Fibroblast of lung (primary cell): ENCODE measurements around the gene KCNJ4. TPM values are rescaled to one million over a fixed set of nuclear protein-coding genes. Genes with fewer than 3 reads are reported as not detected.

Experiments
- DNase-seq, 2 donors: peaks; one replicate each; pipeline versions ENCODE4 v3.0.0 to v3.0.0-alpha.2; 2010; ENCODE audit warnings: low read depth in 2 of 2
- H2AFZ ChIP-seq: 2 replicates; pipeline ENCODE4 v1.5.1; 2012; ENCODE audit warnings: low read length, control low read depth, inconsistent platforms
- H3K27ac ChIP-seq: 2 replicates; pipeline ENCODE4 v1.5.1; 2011; ENCODE audit warnings: low read length, control low read depth; ENCODE audit not compliant: insufficient read depth
- H3K27me3 ChIP-seq: 2 replicates; pipeline ENCODE4 v1.5.1; 2011; ENCODE audit warnings: mild to moderate bottlenecking, low read length; ENCODE audit not compliant: control insufficient read depth, insufficient read depth
- H3K36me3 ChIP-seq: 2 replicates; pipeline ENCODE4 v1.5.1; 2011; ENCODE audit warnings: low read length; ENCODE audit not compliant: control insufficient read depth, insufficient read depth
- H3K4me1 ChIP-seq: 2 replicates; pipeline ENCODE4 v1.5.1; 2011; ENCODE audit warnings: low read length; ENCODE audit not compliant: control insufficient read depth, insufficient read depth; ENCODE audit errors: extremely low read depth
- H3K4me2 ChIP-seq: 2 replicates; pipeline ENCODE4 v1.5.1; 2011; ENCODE audit warnings: low read length, control low read depth; ENCODE audit not compliant: insufficient read depth; ENCODE audit errors: extremely low read depth
- H3K4me3 ChIP-seq, 4 experiments: fragments of 200-600 bp in 1 of 4; sonication (generic) in 1 of 4; replicated peaks in 1 of 4; 2 replicates each; pipeline ENCODE4 v1.5.1; 2011 to 2016; ENCODE audit warnings: low read length in 4 of 4, low read depth in 3 of 4, mild to moderate bottlenecking in 3 of 4, control low read depth in 2 of 4, inconsistent platforms in 1 of 4, mixed read lengths in 1 of 4; ENCODE audit not compliant: insufficient read depth in 1 of 4; ENCODE audit errors: control extremely low read depth in 1 of 4
- H3K79me2 ChIP-seq: 2 replicates; pipeline ENCODE4 v1.5.1; 2012; ENCODE audit warnings: mild to moderate bottlenecking, low read length, inconsistent platforms; ENCODE audit not compliant: control insufficient read depth, insufficient read depth
- H3K9ac ChIP-seq: 2 replicates; pipeline ENCODE4 v1.5.1; 2011; ENCODE audit warnings: mild to moderate bottlenecking, low read length, control low read depth; ENCODE audit not compliant: insufficient read depth
- H3K9me3 ChIP-seq: 2 replicates; pipeline ENCODE4 v1.5.1; 2012; ENCODE audit warnings: low read depth, low read length; ENCODE audit not compliant: control insufficient read depth, insufficient read depth
- H4K20me1 ChIP-seq: 2 replicates; pipeline ENCODE4 v1.5.1; 2011; ENCODE audit warnings: low read length; ENCODE audit not compliant: control insufficient read depth, insufficient read depth; ENCODE audit errors: extremely low read depth
- EZH2 ChIP-seq: IDR thresholded peaks from 2 replicates; pipeline ENCODE4 v1.5.1; 2012; ENCODE audit warnings: low read length, control low read depth, mild to moderate bottlenecking; ENCODE audit errors: missing control alignments
- polyA plus RNA-seq, 2 donors: library from polyadenylated mRNA; depleted of rRNA in 1 of 2; stranded (reverse) in 1 of 2; unstranded in 1 of 2; fragments of >200 nt; gene quantifications; 2 replicates each; pipeline ENCODE4 v1.2.1, GENCODE V29; 2011 to 2012; ENCODE audit warnings: missing spikeins in 1 of 2
- total RNA-seq: library from RNA; depleted of rRNA; stranded (reverse); fragments of >200 nt; gene quantifications from 2 replicates; pipeline ENCODE4 v1.2.1, GENCODE V29; 2014
- TF ChIP-seq, protein P1 (sequence below), 2 donors: IDR thresholded peaks in 1 of 2; conservative IDR thresholded peaks in 1 of 2; 1 replicate in 1 of 2; 2 replicates in 1 of 2; pipeline ENCODE4 v1.5.1; 2011 to 2012; ENCODE audit warnings: low read length in 2 of 2, control low read depth in 1 of 2, inconsistent platforms in 1 of 2, low read depth in 1 of 2, mild to moderate bottlenecking in 1 of 2

KCNJ4 gene
- total and polyA plus RNA-seq, 2 donors (not counting 1 experiment from before 2014, with no cell fraction given): not detected

DNA sequence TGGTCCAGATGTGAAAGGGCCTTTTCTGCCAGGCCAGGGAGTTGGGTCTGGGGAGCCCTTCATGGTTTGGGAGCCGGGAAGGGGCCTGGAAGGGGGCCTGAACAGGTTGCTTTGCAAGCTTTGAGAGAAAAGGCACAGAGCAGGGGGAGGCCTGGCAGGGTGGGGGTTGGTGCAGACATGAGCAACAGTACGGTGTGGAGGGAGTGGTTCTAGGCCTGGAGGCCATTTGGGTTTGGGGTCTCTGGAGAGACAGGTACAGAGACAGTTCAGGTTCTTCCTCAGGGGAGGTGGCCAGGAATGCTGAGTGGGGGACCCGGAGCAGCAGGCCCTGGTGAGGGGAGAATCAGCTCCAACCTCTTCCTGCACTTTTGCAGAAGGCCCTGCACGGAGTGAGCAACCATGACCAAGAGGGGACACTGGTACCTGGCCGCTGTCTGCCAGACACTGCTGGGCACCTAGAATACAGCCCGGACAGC, 14.3 kb upstream of the KCNJ4 start:
- no peak overlapping the region for H2AFZ ChIP-seq
- H3K4me2 ChIP-seq: peak overlapping the region; percentile 79
- no peaks in the 10 kb centered on the region for H3K9me3 ChIP-seq
- H3K4me3 ChIP-seq: peak overlapping the region in 3 of 4 experiments; percentile 78 to 94 (median 79)
- H3K36me3 ChIP-seq: peaks cover under 1% of the 10 kb centered on the region
- H3K27ac ChIP-seq: no peak overlapping the region
- DNase-seq: no peak
- peaks cover 12% of the 10 kb centered on the region for H3K4me1 ChIP-seq
- no peak for TF ChIP-seq EZH2
- TF ChIP-seq, protein P1, sequence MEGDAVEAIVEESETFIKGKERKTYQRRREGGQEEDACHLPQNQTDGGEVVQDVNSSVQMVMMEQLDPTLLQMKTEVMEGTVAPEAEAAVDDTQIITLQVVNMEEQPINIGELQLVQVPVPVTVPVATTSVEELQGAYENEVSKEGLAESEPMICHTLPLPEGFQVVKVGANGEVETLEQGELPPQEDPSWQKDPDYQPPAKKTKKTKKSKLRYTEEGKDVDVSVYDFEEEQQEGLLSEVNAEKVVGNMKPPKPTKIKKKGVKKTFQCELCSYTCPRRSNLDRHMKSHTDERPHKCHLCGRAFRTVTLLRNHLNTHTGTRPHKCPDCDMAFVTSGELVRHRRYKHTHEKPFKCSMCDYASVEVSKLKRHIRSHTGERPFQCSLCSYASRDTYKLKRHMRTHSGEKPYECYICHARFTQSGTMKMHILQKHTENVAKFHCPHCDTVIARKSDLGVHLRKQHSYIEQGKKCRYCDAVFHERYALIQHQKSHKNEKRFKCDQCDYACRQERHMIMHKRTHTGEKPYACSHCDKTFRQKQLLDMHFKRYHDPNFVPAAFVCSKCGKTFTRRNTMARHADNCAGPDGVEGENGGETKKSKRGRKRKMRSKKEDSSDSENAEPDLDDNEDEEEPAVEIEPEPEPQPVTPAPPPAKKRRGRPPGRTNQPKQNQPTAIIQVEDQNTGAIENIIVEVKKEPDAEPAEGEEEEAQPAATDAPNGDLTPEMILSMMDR (conservative IDR thresholded peaks at IDR 0.05 in 1 of 2, IDR thresholded peaks at IDR 0.05 in 1 of 2; ENCODE audit: low read depth in 1 of 2, low read length in 2 of 2): no peak
- peaks cover 14% of the 10 kb centered on the region for H3K79me2 ChIP-seq
- H4K20me1 ChIP-seq: no peaks in the 10 kb centered on the region
- no peaks in the 10 kb centered on the region for H3K27me3 ChIP-seq
- H3K9ac ChIP-seq: no peak overlapping the region

DNA sequence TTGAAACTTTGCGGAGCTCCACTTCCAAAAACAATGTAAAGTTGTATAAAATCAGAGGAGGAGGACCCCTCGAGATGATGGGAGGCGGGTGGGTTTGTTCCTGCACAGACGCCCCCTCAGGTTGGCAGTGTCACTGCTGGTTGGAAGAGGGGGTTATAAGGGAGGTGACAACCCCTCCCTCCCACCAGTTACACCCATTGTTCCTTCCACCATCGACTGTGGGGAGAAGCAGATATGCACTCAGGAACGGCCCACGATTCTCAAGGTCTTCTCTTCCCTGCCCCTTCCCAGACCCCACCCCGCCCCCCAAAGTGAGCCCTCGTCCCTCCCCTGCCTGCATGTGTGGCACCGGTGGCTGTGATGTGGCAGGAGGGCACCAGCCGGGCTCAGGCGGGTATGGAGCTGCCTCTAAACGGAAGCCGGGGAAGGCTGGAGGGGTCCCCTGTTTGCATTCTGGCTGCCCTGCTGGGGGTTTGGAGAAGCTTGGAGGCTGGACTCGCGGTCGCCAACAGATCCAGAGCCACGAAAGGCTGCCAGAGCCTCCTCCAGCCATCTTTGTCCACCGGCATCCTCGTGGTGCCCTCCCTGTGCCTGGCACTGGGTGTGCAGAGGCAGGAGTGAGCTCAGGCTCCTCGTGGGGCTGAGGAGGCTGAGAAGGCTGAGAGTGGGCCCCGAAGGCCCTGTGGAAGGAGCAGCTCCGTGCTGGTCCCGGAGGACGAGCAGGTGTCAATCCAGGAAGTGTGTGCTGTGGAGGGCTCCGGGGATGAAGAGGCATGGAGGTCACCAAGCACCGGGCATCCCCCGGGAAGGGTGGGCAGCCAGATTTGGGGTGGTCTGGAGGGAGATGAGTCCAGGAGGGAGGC, 13.7 kb upstream of the KCNJ4 start:
- H3K27ac ChIP-seq: peak overlapping the region; percentile 87
- DNase-seq: no peak
- H3K79me2 ChIP-seq: peaks cover 14% of the 10 kb centered on the region

DNA sequence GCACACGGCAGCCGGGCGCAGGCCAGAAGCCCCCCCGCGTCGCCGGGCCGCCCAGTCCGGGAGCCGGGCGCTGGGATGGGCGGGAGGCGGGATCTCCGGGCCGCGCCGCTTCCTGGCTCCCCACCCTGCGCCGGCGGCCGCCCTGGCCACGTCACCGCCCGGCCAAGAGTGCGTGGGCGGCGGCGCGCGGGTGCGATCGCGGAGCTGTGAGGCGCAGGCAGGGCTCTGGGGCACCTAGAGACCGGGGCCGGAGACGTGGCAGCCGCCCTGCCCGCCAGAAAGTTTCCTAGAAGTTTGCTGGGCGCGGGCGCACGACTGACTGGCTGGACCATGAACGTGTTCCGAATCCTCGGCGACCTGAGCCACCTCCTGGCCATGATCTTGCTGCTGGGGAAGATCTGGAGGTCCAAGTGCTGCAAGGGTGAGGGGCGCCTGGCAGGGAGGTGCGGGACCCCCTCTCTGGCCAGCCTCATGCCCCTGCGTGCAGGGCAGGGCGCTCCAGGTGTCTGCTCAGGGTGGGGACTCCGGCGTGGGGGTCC, 13.0 kb upstream of the KCNJ4 start, which contains the start of gene KDELR3:
KDELR3 (plus strand) TSS at position 193 of the 539 bp plus-strand sequence; CDS start at position 331, 138 bp downstream.
- DNase-seq: peak; percentile 55 to 76
- Histone ChIP-seq H2AFZ (peak within 1 kb of the TSS; percentile 68), H3K9ac (peak within 1 kb of the TSS; percentile 82), H3K9me3 (no peaks in the 10 kb centered on the region), H3K4me2 (peak within 1 kb of the TSS; percentile 79), H3K27ac (peak within 1 kb of the TSS; percentile 87), H3K36me3 (no peaks in the 10 kb centered on the region), H3K4me3 (peak within 1 kb of the TSS; percentile 67 to 94 (median 78)), H4K20me1 (no peaks in the 10 kb centered on the region), H3K27me3 (no peaks in the 10 kb centered on the region), H3K79me2 (peaks cover 14% of the 10 kb centered on the region), H3K4me1 (peaks cover 12% of the 10 kb centered on the region)
- no peak for TF ChIP-seq EZH2
- TF ChIP-seq, protein P1 (conservative IDR thresholded peaks at IDR 0.05 in 1 of 2, IDR thresholded peaks at IDR 0.05 in 1 of 2; ENCODE audit: low read depth in 1 of 2, low read length in 2 of 2): no peak

More for the DNA sequence above, 13.7 kb upstream of the KCNJ4 start:
- no peak for TF ChIP-seq EZH2
- TF ChIP-seq, protein P1 (conservative IDR thresholded peaks at IDR 0.05 in 1 of 2, IDR thresholded peaks at IDR 0.05 in 1 of 2; ENCODE audit: low read depth in 1 of 2, low read length in 2 of 2): peak; percentile 8 to 37
- H2AFZ ChIP-seq: peak overlapping the region; percentile 35
- H3K27me3 ChIP-seq: no peaks in the 10 kb centered on the region
- peaks cover 12% of the 10 kb centered on the region for H3K4me1 ChIP-seq
- peak overlapping the region; percentile 65 to 94 (median 78) for H3K4me3 ChIP-seq
- no peaks in the 10 kb centered on the region for H3K36me3 ChIP-seq
- no peaks in the 10 kb centered on the region for H3K9me3 ChIP-seq
- peak overlapping the region; percentile 82 for H3K9ac ChIP-seq
- H4K20me1 ChIP-seq: no peaks in the 10 kb centered on the region
- peak overlapping the region; percentile 79 for H3K4me2 ChIP-seq
